Esophagus muscularis mucosa (tissue), 3 donors: ENCODE measurements around the gene RNF39.

Source experiments
- CTCF ChIP-seq, 3 experiments: fragments of 200-600 bp in 2 of 3; fragments of 450-650 bp in 1 of 3; sonication (generic) in 2 of 3; IDR thresholded peaks; one replicate each; pipeline ENCODE4 v1.5.1; 2017 to 2019; ENCODE audit warnings: antibody characterized with exemption in 3 of 3, mild to moderate bottlenecking in 2 of 3, moderate library complexity in 1 of 3
- POLR2A ChIP-seq: fragments of 450-650 bp; IDR thresholded peaks from one replicate; pipeline ENCODE4 v1.6.1; 2017; ENCODE audit warnings: antibody characterized with exemption, moderate library complexity, mild to moderate bottlenecking, low read depth
- POLR2AphosphoS5 ChIP-seq, 2 donors: sonication (generic); formaldehyde crosslinking; IDR thresholded peaks; one replicate each; pipeline ENCODE4 v1.6.1; 2017; ENCODE audit warnings: antibody characterized with exemption in 2 of 2

GRCh38 chr6:30047220-30047619, 28.3 kb downstream of the RNF39 start:
- TF ChIP-seq POLR2AphosphoS5 (IDR thresholded peaks at IDR 0.05): no peak
- TF ChIP-seq CTCF (IDR thresholded peaks at IDR 0.05): no peak
- no peak for TF ChIP-seq POLR2A
